ENCODE results near the gene P2RY2. TPM values are rescaled to one million over a fixed set of nuclear protein-coding genes. Genes with fewer than 3 reads are reported as not detected.
A peak's percentile ranks its signal among the peaks of the same experiment; 100 is the strongest.

The P2RY2 gene
- total and polyA plus RNA-seq, 7 donors = 0.16 to 6.2 (median 3.6) TPM; not detected in 3

DNA sequence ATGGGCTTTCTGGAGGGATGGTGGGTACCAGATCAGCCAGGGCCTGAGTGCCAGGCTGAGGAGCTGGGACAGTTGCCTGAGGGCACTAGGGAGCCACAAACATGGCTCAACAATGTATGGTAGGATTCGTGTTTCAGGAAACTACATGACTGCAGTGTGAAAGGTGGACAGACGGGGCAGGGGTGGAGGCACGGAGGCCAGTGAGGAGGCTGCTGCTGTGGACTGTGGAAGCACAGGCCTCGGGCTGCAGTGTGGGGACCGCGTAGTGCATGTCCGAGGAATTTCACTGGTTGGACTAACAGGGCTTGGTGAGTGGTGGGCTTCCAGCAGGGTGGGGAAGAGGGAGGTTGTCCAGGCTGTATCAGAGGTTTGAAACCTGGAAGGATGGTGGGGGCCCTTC, 7.8 kb downstream of the P2RY2 start:
- Histone ChIP-seq H3K36me3 (no peaks in the 10 kb centered on the region), H3K4me1 (no peaks in the 10 kb centered on the region), H3K27me3 (no peaks in the 10 kb centered on the region), H3K9me3 (no peaks in the 10 kb centered on the region), H3K4me3 (no peak overlapping the region), H3K27ac (no peak overlapping the region)
- 92 to 94% methylated on average over 7 of the region's 7 CpGs for WGBS, 2 donors
- DNase-seq = peak; percentile 32
- TF ChIP-seq POLR2AphosphoS5 (IDR thresholded peaks at IDR 0.05) (no peak), POLR2A (IDR thresholded peaks at IDR 0.05) (no peak), EP300 (IDR thresholded peaks at IDR 0.05) (no peak)
- TF ChIP-seq, protein P1, sequence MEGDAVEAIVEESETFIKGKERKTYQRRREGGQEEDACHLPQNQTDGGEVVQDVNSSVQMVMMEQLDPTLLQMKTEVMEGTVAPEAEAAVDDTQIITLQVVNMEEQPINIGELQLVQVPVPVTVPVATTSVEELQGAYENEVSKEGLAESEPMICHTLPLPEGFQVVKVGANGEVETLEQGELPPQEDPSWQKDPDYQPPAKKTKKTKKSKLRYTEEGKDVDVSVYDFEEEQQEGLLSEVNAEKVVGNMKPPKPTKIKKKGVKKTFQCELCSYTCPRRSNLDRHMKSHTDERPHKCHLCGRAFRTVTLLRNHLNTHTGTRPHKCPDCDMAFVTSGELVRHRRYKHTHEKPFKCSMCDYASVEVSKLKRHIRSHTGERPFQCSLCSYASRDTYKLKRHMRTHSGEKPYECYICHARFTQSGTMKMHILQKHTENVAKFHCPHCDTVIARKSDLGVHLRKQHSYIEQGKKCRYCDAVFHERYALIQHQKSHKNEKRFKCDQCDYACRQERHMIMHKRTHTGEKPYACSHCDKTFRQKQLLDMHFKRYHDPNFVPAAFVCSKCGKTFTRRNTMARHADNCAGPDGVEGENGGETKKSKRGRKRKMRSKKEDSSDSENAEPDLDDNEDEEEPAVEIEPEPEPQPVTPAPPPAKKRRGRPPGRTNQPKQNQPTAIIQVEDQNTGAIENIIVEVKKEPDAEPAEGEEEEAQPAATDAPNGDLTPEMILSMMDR (IDR thresholded peaks at IDR 0.05) = no peak
- intact Hi-C loops (cut with DNase I) = no loop called here

GRCh38 chr11:73226297-73227006, 8.4 kb downstream of the P2RY2 start:
- intact Hi-C loops (cut with DNase I) = no loop called here
- TF ChIP-seq EP300 (IDR thresholded peaks at IDR 0.05) (no peak), POLR2A (IDR thresholded peaks at IDR 0.05) (no peak), POLR2AphosphoS5 (IDR thresholded peaks at IDR 0.05) (no peak)
- TF ChIP-seq, protein P1 (IDR thresholded peaks at IDR 0.05) = no peak
- Histone ChIP-seq H3K9me3 (no peaks in the 10 kb centered on the region), H3K27me3 (no peaks in the 10 kb centered on the region), H3K27ac (no peak overlapping the region), H3K36me3 (no peaks in the 10 kb centered on the region), H3K4me1 (no peaks in the 10 kb centered on the region), H3K4me3 (no peak overlapping the region)
- WGBS, 2 donors = 80 to 89% methylated on average over 8 of the region's 8 CpGs
- no peak for DNase-seq

- DNase-seq = peak; percentile 44
- H3K27me3 ChIP-seq = no peaks in the 10 kb centered on the region
- H3K9me3 ChIP-seq = no peaks in the 10 kb centered on the region
- H3K27ac ChIP-seq = no peak overlapping the region
- no peaks in the 10 kb centered on the region for H3K4me1 ChIP-seq
- no peak overlapping the region for H3K4me3 ChIP-seq
- 23 to 67% methylated on average over 12 of the region's 12 CpGs for WGBS, 2 donors
- intact Hi-C loops (cut with DNase I) = no loop called here
- no peak for TF ChIP-seq POLR2A (IDR thresholded peaks at IDR 0.05)
- TF ChIP-seq, protein P1 (IDR thresholded peaks at IDR 0.05) = peak in 1 of 4 experiments; percentile 14
- no peaks in the 10 kb centered on the region for H3K36me3 ChIP-seq
Observed at GRCh38 chr11:73227571-73228211, 9.6 kb downstream of the P2RY2 start.

GRCh38 chr11:73228268-73229134, 10.4 kb downstream of the P2RY2 start:
- Histone ChIP-seq H3K36me3 (no peaks in the 10 kb centered on the region), H3K9me3 (no peaks in the 10 kb centered on the region), H3K4me1 (peaks cover 0 to 7% (median 2%) of the 10 kb centered on the region in 4 donors), H3K4me3 (no peak overlapping the region), H3K27ac (no peak overlapping the region), H3K27me3 (no peaks in the 10 kb centered on the region)
- 45 to 84% methylated on average over 4 of the region's 4 CpGs for WGBS, 2 donors
- DNase-seq = no peak
- TF ChIP-seq POLR2AphosphoS5 (IDR thresholded peaks at IDR 0.05) = no peak
- no peak for TF ChIP-seq POLR2A (IDR thresholded peaks at IDR 0.05)
- TF ChIP-seq, protein P1 (IDR thresholded peaks at IDR 0.05) = no peak
- no peak for TF ChIP-seq EP300 (IDR thresholded peaks at IDR 0.05)
- intact Hi-C loops (cut with DNase I) = no loop called here

Measured in sigmoid colon (tissue), 7 donors.